Stimulated activated CD4-positive, alpha-beta T cell treated with anti-CD3 and anti-CD28 coated beads, TNF-alpha, amount 100 ng/mL, for 24 hours (primary cell): Measurements from ENCODE around the gene C4BPB.
"Not testable (repeated sequence)": the region's sequence is repeated elsewhere in the genome, so short reads cannot be mapped to it uniquely, and the experiment has no call there.

ENCODE experiments used
- DNase-seq, 3 experiments: peaks; one replicate each; pipeline ENCODE4 v3.0.0-alpha.2; 2020; ENCODE audit warnings: low read depth in 3 of 3

C4BPB gene

GRCh38 chr1:207088701-207089626, at the start of gene C4BPB:
Gene C4BPB, plus strand, starts transcription at chr1:207088860. Its CDS starts 672 bp downstream, at chr1:207089532.
- no peak for DNase-seq

- no peak for DNase-seq
Measured at GRCh38 chr1:207039380-207040180, 49.1 kb upstream of the C4BPB start.

DNA sequence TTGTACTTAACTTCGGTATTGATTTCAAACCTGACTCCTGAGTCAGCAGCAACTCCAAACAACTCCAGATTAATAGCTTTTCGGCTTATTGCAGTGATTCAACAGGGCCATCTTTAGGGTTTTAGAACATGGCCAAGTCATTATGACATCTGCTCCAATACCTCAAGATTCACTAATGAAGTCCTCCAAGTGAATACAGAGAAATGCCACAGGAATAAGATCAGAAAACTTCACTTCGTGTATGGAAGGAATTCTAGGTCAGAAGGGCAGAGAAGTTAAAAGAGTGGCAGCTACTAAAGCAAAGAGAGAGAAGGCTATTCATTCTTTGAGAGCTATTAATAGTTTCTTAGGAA, 48.5 kb upstream of the C4BPB start:
- DNase-seq = no peak

DNA sequence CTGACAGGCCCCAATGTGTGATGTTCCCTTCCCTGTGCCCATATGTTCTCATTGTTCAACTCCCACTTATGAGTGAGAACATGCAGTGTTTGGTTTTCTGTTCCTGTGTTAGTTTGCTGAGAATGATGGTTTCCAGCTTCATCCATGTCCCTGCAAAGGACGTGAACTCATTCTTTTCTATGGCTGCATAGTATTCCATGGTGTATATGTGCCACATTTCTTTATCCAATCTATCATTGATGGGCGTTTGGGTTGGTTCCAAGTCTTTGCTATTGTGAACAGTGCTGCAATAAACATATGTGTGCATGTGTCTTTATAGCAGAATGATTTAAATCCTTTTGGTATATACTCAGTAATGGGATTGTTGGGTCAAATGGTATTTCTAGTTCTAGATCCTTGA, 47.3 kb upstream of the C4BPB start:
- not testable (repeated sequence) for DNase-seq

GRCh38 chr1:207045453-207045852, 43.2 kb upstream of the C4BPB start:
- no peak for DNase-seq

DNA sequence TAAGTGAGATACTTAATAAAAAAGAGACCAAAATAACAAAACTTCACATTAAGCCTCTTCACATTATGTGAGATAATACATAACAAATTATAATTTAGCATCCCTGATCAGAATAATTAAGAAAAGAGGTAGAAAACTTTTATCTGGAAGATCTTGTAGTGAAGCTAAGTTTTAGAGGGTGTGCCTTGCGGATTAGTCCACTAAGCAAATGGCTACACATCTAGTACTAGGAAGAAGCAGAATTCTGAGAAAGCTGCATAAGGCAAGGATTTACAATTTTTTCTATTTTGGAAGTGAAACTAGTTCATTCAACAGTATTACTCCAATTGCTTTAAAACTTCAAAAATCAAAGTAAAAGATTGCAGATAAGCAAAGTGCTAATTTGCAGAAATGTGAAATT, 41.2 kb upstream of the C4BPB start:
- DNase-seq = no peak

DNA sequence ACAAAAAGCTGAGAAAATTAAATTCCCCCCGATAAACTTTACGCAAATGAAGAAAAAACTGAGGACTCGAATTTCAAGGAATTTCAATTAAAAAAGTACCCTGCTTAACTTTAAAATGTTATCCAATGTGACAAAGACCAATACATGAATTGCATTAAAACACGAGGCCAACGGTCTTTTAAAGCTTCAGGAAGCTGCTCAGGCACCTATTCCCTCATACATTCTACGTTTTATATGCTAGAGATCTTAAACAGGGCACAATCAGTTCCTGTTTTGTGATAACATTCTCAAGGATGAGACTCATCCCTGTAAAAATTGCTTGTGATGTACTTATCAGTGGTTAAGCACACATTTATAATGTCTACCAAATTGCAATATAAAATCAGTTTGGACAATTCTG, 40.6 kb upstream of the C4BPB start:
- no peak for DNase-seq

DNA sequence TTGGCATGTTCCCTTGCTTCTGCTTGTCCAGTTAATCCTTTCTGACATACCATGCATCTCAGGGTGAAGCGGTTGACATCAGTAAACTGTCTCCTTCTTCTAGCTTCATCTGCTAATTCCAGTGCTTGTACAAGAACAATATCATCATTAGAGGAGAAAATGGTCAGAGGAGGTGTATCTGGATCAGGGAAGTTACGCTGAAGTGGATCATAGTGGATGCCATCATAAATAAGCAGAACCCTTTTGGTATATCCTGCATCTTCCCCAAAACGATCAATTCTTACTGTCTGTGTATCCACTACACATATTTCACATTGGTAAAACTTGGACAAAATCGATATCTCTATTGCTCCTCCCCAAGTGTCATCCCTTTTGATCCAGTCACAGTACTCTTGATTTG, 39.6 kb upstream of the C4BPB start:
- DNase-seq = no peak

DNA sequence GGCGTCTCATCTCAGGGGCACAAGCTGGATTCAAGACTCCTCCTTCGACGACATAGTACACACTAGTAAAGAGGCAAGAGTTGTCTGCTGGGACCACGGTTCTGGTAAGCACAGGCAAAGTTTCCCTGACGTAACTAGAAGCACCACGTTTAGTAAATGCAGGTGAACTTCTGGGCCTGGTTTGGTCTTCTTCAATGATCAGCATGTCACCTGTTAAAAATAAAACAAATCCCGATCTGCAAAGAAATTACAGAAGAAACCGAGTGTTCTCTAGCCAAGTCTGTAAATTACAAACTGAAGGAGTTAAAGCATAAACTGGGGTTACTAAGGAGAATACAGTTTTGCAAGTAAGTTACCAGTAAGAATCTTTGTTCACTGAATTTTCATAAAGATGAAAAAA, 39.1 kb upstream of the C4BPB start:
- no peak for DNase-seq

DNA sequence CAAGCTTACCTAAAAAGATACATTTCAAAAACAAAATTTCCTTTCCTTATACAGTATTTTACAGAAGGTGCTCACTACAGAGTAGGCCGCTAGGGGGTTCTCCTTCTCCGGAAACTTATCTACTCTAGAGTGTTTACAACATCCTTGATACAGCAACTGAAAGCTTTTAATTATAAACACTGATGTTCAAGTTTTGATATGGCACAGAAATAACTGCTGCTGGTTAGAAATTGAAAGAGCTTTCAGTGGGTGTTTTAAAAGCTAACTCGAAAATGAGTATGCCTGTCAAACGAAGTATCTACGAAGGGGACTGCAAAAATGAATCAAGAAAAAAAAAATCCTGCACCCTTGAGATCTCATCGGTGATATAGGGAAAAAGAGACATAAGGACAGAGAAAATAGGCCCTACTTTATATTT, 38.7 kb upstream of the C4BPB start:
- DNase-seq = peak; percentile 16 to 27 (median 26)

- DNase-seq = peak; percentile 77 to 90 (median 82)
Measured at GRCh38 chr1:207050480-207051190, 38.0 kb upstream of the C4BPB start.

DNA sequence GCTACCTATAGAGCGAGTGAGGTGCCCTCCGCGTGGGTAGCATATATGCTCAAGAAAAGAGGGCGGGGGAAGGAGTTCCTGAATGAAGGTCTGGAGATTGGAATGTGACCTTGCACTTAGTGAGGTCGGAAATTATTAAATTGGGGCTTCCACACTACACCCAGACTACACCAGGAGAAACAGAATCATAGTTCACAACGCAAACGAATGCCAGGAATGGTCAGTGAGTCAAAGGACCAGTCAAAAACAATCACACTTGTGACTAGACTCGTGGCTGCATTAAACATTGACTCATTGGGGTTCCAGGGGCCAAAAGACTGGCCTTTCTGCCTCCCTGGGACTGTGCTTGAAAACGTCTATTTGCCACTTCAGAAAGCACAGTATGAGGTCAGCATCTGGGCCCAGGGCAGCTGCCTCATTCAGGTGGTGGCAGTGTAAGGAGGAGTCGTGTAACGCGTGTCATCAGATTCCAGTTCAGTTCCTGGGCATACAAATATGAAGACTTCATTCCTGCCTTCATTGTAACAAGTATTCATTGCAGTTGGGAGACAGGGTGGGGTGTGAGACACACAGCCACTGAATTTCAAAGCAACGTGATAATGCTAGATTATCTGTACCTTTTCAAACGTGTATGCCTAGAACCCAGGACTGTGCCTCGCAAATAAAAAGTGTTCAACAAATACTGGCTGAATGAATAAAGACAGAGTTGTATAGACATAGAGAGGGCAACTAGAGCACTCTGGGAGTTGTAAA, 37.3 kb upstream of the C4BPB start, which contains the start of gene YOD1:
Gene YOD1 (minus strand): TSS at position 18 of the 753 bp plus-strand sequence. CDS start 178 bp downstream, outside the sequence.
- DNase-seq = no peak

- peak; percentile 88 to 97 (median 90) for DNase-seq
Measured at GRCh38 chr1:207052911-207053769, 35.5 kb upstream of the C4BPB start, which contains the start of gene PFKFB2. Gene PFKFB2, plus strand, starts transcription at chr1:207053275. Its CDS starts 1,443 bp downstream, at chr1:207054718.

DNA sequence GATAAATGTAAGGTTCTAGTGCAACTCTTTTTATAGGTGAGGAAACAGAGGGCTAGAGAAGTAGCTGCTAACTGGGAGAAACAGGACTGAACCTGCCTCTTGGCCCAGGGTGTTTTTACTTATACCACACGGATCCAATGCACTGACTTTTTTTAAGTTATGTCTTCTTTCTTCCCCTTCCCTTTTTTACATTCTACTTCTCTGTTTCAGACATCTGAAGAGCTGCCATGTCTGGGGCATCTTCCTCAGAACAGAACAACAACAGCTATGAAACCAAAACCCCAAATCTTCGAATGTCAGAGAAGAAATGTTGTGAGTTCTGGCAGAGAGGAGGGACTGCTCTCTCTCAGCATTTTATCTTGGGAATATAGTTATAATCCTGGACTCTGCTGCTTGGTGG, 34.2 kb upstream of the C4BPB start:
- DNase-seq = no peak

DNA sequence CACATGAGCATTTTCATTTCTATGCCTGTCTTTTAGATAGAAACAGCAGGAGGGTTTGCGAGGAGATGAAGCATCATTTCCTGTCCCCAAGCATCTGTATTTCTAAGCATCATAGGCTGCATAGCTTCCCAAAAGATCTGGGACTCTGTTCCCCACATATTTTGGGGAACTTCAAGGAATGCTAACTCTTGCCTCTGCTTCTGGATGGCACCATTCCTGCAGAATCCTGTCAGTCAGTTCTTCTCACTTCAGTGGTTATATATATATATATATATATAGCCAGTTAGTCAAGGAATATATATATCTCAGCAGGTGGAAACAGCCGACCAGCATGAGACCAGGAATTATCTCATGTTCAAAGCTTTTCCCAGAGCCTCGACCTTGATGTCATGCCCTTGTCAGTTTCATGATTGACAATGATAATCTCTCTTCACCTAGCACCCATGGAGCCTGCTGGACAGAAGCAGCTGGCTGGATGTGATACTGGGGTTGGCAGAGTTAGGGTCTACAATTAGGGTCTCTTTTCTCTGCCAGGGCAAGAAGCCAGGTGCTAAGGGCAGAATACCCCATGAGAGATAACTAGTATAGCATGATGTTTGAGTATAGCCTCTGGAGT, 33.2 kb upstream of the C4BPB start:
- no peak for DNase-seq

GRCh38 chr1:207056673-207057072, 32.0 kb upstream of the C4BPB start:
- DNase-seq = no peak

DNA sequence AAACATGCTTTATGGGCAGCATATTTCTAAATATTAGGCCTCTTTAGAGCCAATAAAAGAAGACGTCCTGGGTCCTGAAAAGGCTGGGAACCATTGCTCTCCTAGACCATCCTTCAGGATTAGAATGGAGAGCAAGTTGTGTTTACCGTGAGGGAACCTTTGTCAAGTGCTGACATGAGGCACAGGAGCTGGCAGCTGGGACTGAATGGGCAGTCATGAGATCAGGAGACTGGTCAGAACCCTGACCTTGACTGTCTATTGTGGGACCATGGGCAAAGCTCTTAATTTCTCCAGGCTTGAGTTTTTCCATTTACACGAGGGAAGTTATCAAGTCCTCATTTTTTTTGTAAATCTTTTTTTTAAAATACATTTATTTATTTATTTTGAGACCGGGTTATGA, 30.4 kb upstream of the C4BPB start:
- DNase-seq = no peak

DNA sequence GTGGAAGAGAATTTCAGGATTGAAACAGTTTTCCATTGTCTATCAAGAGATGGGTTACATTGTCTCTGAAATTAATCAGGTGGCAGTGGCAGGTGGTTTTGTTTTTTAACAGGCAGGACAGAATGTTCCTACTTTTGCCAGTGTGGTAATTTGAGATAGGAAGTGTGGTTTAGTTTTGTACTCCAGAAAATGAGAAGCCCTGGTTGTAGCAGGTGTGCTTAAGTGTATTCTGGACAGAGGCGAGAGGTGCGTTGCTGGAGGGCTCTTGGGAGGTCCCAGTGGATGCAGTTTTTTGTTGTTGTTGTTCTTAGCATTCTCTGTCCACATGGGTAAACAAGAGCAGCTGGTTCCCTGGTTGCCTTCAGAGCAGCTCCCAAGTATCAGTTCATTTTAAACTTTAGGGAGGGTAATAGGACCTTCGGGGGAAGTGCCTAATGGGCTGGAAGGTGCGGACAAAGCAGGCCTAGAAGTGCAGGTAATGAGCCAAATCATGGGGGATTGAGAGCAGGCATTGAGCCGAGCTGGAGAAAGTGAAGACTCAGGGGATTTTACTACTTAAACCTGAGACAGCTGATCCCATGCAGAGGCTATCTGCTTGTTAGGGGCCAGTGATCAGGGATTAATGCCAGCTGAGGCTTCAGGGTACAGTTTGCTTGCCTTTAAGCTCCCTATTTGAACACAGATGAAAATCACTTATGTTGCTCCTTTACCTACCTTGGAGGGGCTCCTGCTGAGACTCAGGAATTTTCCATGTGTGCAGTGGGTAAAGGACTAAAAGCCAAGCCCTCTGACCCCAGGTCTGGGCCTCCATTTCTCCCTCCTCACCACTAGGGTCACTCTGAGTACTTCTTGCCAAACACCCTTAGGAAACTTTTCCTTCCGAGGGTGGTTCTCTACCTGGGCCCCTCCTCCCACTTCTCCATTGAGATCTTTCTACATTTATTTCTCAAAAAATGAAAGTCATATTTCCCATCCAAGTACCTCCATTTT, 29.5 kb upstream of the C4BPB start:
- no peak for DNase-seq

GRCh38 chr1:207059881-207060280, 28.8 kb upstream of the C4BPB start:
- DNase-seq = no peak
